Measurements from ENCODE around the gene GUCY2C. TPM values are rescaled to one million over a fixed set of nuclear protein-coding genes. Genes with fewer than 3 reads are reported as not detected.

The GUCY2C gene
- total RNA-seq, 3 donors from 2014 or later: 1.3 TPM; not detected in 2

GRCh38 chr12:14564336-14564959 lies 132.0 kb downstream of the GUCY2C start:
- no peak for DNase-seq (ENCODE audit: low spot score in 2 of 2)
- Histone ChIP-seq H3K27ac (no peak overlapping the region), H3K36me3 (no peaks in the 10 kb centered on the region), H3K9me3 (no peaks in the 10 kb centered on the region), H3K4me3 (no peak overlapping the region), H3K4me1 (no peaks in the 10 kb centered on the region), H3K27me3 (no peaks in the 10 kb centered on the region)
- intact Hi-C loops (cut with DNase I; ENCODE audit: low total_unique reads): no loop called here
- TF ChIP-seq POLR2AphosphoS5 (IDR thresholded peaks at IDR 0.05) (no peak), CTCF (IDR thresholded peaks at IDR 0.05) (no peak), POLR2A (IDR thresholded peaks at IDR 0.05) (no peak)

- Histone ChIP-seq H3K4me1 (no peaks in the 10 kb centered on the region), H3K27ac (no peak overlapping the region), H3K27me3 (no peaks in the 10 kb centered on the region), H3K9me3 (no peaks in the 10 kb centered on the region), H3K4me3 (no peak overlapping the region), H3K36me3 (no peaks in the 10 kb centered on the region)
- intact Hi-C loops (cut with DNase I; ENCODE audit: low total_unique reads): no loop called here
- TF ChIP-seq CTCF (IDR thresholded peaks at IDR 0.05) (no peak), POLR2AphosphoS5 (IDR thresholded peaks at IDR 0.05) (no peak), POLR2A (IDR thresholded peaks at IDR 0.05) (no peak)
- no peak for DNase-seq (ENCODE audit: low spot score in 2 of 2)
These were observed 133.4 kb downstream of the GUCY2C start for GRCh38 chr12:14563046-14563445.

Other genes starting within 250 kb of the GUCY2C start
- gene PLBD1, start 128.7 kb downstream of the GUCY2C start, total RNA-seq: 10 to 100 TPM; 12.1 to 20.6 (median 19.8) TPM
- 10 to 100 TPM; 20.3 to 22.8 (median 22.1) TPM for gene WBP11, start 106.9 kb upstream of the GUCY2C start, total RNA-seq
- 1 to 10 TPM; 1.4 to 2.3 (median 1.6) TPM for gene C12orf60, start 107.1 kb upstream of the GUCY2C start, total RNA-seq
- under 1 TPM in 2 of 3 donors, not detected in 1; 0.33 to 0.59 TPM for gene SMCO3, start 117.6 kb upstream of the GUCY2C start, total RNA-seq
- 1 to 10 TPM in 2 of 3 donors, under 1 TPM in 1; 0.48 to 1.6 (median 1.0) TPM for gene ART4, start 146.9 kb upstream of the GUCY2C start, total RNA-seq
- gene MGP, start 189.3 kb upstream of the GUCY2C start, total RNA-seq: 1,000 to 10,000 TPM in 2 of 3 donors, 100 to 1,000 TPM in 1; 330 to 5,040 (median 1,381) TPM
- gene ERP27, start 241.9 kb upstream of the GUCY2C start, total RNA-seq: 1 to 10 TPM in 2 of 3 donors, under 1 TPM in 1; 0.96 to 8.5 (median 7.8) TPM